Measurements from ENCODE around the gene SSB.
"Not testable (repeated sequence)": the region's sequence is repeated elsewhere in the genome, so short reads cannot be mapped to it uniquely, and the experiment has no call there.

The SSB gene

DNA sequence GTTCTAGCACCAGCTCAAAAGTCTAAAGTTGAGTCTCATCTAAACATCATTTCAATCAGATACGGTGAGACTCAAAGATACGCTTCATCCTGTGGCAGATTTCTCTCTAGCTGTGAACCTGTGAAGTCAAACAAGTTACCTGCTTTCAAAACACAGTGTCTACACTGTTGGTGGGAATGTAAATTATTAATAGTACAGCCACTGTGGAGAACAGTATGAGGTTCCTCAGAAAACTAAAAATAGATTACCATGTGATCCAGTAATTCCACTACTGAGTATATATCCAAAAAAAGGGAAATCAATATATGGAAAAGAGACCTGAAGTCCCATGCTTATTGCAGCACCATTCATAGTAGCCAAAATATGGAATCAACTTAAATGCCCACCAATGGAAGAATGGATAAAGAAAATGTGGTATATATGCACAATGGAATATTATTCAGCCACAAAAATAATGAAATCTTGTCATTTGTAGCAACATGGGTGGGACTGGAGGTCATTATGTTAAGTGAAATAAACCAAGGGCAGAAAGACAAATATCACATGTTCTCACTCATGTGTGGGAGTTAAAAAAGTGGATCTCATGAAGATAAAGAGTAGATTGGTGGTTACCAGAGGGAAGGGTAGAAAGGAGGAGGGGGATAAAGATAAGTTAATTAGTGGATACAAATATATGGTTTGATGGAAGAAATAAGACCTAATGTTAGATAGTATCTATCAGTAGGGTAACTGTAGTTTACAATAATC is 40.2 kb downstream of the SSB start:
- no peak for DNase-seq (ENCODE audit: low spot score)

DNA sequence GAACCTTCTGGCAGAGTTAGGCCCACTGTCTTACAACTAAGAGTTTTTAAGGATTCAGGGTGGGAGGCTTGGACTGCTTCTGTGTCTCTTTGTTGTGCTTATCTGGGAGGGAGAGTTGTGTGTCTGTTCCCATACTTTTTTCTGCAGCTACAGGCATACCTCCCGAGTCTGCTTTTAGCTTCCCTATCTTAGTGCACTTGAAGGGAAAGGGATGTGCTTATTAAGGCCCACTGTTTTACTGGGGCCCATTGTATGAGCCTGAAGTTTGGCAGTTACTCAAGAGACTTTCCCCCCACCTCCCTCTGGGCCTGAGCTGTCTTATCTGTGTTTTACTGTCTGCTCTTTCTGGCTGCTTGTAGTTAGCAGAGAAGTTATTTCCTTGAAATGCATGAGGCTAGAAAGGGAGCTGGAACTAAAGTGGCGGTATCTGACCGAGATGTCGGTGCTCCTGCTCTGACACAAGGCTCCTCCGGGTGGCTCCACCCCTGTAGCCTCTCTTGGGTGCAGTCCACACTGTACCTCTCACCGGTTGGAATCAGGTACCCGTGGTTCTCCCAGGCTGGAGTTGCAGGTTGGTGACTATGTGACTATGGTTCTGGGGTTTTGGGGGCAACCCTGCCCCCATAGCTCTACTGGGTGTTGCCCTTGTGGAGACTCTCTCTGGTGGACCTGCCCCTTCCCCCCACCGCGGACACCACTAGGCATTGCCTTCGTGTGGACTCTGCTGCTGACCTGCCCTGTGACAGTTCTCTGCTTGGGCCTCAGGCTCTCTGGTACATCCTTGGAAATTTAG is 41.5 kb downstream of the SSB start:
- no peak for DNase-seq (ENCODE audit: low spot score)

DNA sequence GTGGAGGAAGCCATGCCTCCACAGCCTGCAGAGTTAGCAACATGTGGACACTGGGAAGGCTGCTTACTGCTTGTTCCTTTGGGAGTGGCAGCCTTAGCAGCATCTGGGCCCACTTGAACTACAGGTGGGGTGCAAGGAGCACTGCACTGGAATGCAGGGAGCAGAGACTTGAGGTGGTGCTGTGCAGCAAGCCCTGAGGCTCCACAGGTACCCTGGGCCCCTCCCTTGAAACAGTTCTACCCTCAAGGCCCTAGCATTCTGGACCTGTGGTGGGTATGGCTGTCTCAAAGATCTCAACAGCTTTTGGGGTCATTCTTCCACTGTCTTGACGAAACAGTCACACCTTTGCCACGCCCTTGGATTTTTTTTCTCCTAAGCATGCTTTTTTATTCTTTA is 42.1 kb downstream of the SSB start:
- no peak for DNase-seq (ENCODE audit: low spot score)

DNA sequence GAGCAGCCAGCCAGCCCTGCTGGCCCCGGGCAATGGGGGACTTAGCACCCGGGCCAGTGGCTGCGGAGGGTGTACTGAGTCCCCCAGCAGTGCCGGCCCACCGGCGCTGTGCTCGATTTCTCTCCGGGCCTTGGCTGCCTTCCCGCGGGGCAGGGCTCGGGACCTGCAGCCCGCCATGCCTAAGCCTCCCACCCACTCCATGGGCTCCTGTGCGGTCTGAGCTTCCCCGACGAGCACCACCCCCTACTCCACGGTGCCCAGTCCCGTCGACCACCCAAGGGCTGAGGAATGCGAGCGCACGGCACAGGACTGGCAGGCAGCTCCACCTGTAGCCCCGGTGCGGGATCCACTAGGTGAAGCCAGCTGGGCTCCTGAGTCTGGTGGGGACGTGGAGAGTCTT is 43.0 kb downstream of the SSB start:
- not testable (repeated sequence) for DNase-seq (ENCODE audit: low spot score)

DNA sequence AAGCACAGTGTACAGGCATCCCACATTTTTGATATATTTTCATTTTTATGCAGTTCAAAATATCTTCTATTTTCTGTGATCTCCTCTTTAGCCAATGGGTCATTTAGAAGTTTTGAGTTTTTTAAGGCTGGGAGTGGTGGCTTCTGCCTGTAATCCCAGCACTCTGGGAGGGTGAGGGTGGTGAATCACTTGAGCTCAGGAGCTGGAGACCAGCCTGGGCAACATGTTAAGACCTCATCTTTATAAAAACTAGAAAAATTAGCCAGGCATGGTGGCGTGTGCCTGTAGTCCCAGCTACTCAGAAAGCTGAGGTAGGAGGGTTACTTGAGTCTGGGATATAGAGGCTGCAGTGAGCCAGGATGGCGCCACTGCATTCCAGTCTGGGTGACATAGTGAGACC is 46.3 kb downstream of the SSB start:
- no peak for DNase-seq (ENCODE audit: low spot score)

DNA sequence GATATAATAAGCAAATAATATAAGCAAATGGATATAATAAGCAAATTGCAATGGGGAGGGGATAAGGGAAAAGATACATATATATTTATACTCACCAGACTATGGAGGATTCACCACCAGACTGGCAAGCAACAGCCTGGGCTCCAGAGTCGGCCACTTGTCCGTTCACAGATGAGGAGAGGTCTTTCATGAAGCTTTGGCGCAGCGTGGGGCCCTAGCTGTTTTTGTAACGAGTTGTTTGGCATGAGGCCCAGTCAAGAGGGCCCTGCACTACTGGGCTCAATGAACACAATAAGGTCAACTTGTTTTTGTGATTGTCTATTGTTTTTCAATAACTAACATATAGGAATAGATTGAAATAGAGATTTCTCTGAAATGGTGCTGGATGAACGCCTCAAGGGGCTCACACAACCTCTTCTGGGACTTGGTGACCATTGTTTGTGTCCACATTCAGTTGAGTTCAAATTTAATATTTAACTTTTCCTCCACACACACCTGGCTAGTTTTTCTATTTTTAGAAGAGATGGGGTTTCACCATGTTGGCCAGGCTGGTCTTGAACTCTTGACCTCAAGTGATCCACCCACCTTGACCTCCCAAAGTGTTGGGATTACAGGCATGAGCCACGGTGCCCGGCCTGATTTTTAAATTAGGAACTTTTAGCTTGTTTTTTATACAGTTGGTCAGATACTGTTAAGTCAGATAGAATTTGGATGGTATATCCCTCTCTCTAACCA is 50.5 kb downstream of the SSB start:
- DNase-seq (ENCODE audit: low spot score): not testable (repeated sequence)

DNA sequence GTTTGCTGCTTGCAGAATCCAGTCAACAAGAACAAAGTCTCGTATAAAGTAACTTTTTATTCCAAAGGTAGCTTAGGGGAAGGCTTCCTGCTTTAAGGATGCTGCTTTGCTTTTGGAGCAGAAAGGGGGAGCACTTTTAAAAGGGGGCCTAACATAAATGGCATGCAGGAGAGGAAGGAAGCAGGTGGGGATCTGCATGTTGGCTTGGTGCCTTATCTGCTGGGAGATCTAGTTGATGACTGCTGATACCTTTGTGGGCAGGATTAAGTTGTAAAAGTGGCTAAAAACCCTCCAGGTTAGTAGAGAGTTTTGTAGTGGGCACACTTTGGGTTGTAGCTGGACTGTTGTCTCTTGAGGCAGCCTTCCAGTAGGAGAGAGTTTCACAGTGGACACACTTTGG is 51.0 kb downstream of the SSB start:
- DNase-seq (ENCODE audit: low spot score): no peak

DNA sequence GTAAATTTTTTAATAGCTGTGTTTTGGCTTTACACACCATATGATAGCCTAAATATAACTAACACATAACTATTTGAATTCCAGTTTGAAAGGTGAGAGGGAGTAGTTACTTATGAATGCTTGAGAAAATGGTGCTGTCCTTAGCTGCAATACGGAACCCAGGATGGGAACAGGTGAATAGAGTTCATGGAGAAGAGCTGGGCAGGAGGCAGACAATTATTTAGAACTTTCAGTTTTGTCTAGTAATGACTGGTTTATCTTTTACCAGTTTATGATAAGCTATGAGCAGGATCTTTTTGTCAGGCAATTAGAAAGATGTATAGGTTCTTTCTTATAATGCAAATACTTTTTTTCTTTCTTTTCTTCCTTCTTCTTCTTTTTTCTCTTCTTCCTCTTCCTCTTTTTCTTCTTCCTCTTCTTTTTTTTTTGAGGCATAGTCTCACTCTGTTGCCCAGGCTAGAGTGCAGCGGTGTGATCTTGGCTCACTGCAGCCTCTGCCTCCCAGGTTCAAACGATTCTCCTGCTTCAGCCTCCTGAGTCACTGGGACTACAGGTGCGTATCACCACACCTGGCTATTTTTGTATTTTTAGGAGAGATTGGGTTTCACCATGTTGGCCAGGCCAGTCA is 54.5 kb downstream of the SSB start:
- no peak for DNase-seq (ENCODE audit: low spot score)

DNA sequence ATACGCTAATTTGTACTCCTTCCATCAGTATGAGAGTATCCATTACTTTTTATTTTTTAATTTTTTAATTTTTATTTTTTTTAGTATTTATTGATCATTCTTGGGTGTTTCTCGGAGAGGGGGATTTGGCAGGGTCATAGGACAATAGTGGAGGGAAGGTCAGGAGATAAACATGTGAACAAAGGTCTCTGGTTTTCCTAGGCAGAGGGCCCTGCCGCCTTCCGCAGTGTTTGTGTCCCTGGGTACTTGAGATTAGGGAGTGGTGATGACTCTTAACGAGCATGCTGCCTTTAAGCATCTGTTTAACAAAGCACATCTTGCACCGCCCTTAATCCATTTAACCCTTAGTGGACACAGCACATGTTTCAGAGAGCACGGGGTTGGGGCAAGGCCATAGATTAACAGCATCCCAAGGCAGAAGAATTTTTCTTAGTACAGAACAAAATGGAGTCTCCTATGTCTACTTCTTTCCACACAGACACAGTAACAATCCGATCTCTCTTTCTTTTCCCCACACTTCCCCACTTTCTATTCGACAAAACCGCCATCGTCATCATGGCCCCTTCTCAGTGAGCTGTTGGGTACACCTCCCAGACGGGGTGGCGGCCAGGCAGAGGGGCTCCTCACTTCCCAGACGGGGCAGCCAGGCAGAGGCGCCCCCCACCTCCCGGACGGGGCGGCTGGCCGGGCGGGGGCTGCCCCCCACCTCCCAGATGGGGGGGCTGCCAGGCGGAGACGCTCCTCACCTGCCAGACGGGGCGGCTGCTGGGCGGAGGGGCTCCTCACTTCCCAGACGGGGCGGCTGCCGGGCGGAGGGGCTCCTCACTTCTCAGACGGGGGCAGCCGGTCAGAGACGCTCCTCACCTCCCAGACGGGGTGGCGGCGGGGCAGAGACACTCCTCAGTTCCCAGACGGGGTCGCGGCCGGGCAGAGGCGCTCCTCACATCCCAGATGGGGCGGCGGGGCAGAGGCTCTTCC is 56.9 kb downstream of the SSB start:
- DNase-seq (ENCODE audit: low spot score): not testable (repeated sequence)

DNA sequence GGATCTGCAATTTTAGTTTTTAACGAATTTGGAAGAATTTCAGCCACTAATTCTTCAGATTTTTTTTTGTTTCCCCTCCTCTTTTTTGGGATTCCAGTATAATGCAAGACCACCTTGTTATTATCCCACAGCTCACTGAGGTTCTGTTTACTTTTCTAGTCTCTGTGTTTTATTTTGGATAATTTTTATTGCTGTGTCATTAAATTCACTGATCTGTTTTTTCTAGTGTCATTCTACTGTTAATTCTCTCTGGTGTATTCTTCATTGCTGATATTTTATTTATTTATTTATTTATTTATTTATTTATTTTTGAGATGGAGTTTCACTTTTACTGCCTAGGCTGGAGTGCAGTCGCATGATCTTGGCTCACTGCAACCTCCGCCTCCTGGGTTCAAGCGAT is 60.8 kb downstream of the SSB start:
- no peak for DNase-seq (ENCODE audit: low spot score)

DNA sequence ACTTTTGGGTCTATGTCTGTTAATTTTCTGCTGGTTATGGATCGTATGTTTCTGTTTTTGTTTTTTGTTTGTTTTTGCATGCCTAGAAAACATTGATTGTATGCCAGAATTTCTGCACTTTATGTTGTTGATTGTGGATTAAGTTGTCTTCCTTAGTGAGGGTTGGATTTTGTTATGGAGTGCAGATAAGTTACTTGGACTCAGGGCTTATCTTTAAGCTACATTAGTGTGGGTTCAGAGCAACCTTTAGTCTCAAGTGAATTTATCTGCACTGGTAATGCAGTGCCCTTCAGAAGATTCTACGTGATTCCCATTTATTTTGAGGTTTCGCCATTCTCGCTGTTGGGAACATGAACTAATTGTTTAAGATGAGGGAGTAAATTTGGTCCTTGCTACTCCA is 61.5 kb downstream of the SSB start:
- no peak for DNase-seq (ENCODE audit: low spot score)

Measured in NAMALWA (cell line).